SK-N-SH treated with all-trans-retinoic acid at 6 μM for 48 hours (cell line): Measurements from ENCODE around the gene DCLK1.
A peak's percentile ranks its signal among the peaks of the same experiment; 100 is the strongest.

ENCODE experiments used
- ATAC-seq: fragments of 200-7000 bp; cut with Tn5 transposase; 3 replicates; pipeline ENCODE4 v1.9.1; 2020; ENCODE audit warnings: mild to moderate bottlenecking, moderate library complexity
- ARNTL ChIP-seq: fragments of 450-650 bp; formaldehyde crosslinking; IDR thresholded peaks from 2 replicates; pipeline ENCODE4 v1.5.0; 2020; ENCODE audit warnings: low read depth, mild to moderate bottlenecking, moderate library complexity, borderline replicate concordance
- CSDC2 ChIP-seq: fragments of 250-450 bp; sonication (Bioruptor Pico); IDR thresholded peaks from 2 replicates; pipeline ENCODE4 v1.5.0; 2020; ENCODE audit warnings: mild to moderate bottlenecking, moderate library complexity
- ESRRG ChIP-seq: fragments of 250-450 bp; sonication (Bioruptor Pico); IDR thresholded peaks from 2 replicates; pipeline ENCODE4 v1.6.1; 2021; ENCODE audit warnings: mild to moderate bottlenecking
- GLIS3 ChIP-seq: fragments of 250-450 bp; sonication (Bioruptor Pico); IDR thresholded peaks from 2 replicates; pipeline ENCODE4 v1.5.0; 2020; ENCODE audit warnings: mild to moderate bottlenecking, moderate library complexity
- ISL1 ChIP-seq: fragments of 250-450 bp; sonication (Bioruptor Pico); IDR thresholded peaks from 2 replicates; pipeline ENCODE4 v2.1.2; 2022; ENCODE audit warnings: mild to moderate bottlenecking, moderate library complexity
- OSR1 ChIP-seq: fragments of 250-450 bp; sonication (Bioruptor Pico); IDR thresholded peaks from 2 replicates; pipeline ENCODE4 v1.8.0; 2022; ENCODE audit warnings: moderate library complexity, mild to moderate bottlenecking, inconsistent platforms
- PPARA ChIP-seq: fragments of 250-450 bp; sonication (Bioruptor Pico); IDR thresholded peaks from 2 replicates; pipeline ENCODE4 v1.5.0; 2020; ENCODE audit warnings: mild to moderate bottlenecking, borderline replicate concordance
- SNAI2 ChIP-seq: fragments of 250-450 bp; sonication (Bioruptor Pico); IDR thresholded peaks from 2 replicates; pipeline ENCODE4 v1.5.0; 2020; ENCODE audit warnings: mild to moderate bottlenecking, moderate library complexity
- TOX ChIP-seq: fragments of 250-450 bp; sonication (Bioruptor Pico); IDR thresholded peaks from 2 replicates; pipeline ENCODE4 v1.8.0; 2021; ENCODE audit warnings: mild to moderate bottlenecking, moderate library complexity, borderline replicate concordance
- ZC3H10 ChIP-seq: fragments of 250-450 bp; sonication (Bioruptor Pico); IDR thresholded peaks from 2 replicates; pipeline ENCODE4 v1.5.1; 2021; ENCODE audit warnings: mild to moderate bottlenecking, moderate library complexity
- ZNF565 ChIP-seq: fragments of 450-650 bp; formaldehyde crosslinking; conservative IDR thresholded peaks from 2 replicates; pipeline ENCODE4 v1.5.0; 2020; ENCODE audit warnings: low read depth, mild to moderate bottlenecking, moderate library complexity
- ZNF70 ChIP-seq: fragments of 450-650 bp; formaldehyde crosslinking; IDR thresholded peaks from 2 replicates; pipeline ENCODE4 v1.5.0; 2020; ENCODE audit warnings: mild to moderate bottlenecking, moderate library complexity
- TF ChIP-seq, protein P1 (sequence below): fragments of 250-450 bp; sonication (Bioruptor Pico); IDR thresholded peaks from 2 replicates; pipeline ENCODE4 v1.8.0; 2021; ENCODE audit warnings: low read depth, mild to moderate bottlenecking, moderate library complexity, borderline replicate concordance
- TF ChIP-seq, protein P2 (sequence below): fragments of 250-450 bp; sonication (Bioruptor Pico); IDR thresholded peaks from 2 replicates; pipeline ENCODE4 v1.5.1; 2021; ENCODE audit warnings: mild to moderate bottlenecking, moderate library complexity
- TF ChIP-seq, protein P3 (sequence below): fragments of 250-450 bp; sonication (Bioruptor Pico); IDR thresholded peaks from 2 replicates; pipeline ENCODE4 v1.5.0; 2020; ENCODE audit warnings: mild to moderate bottlenecking, moderate library complexity
- TF ChIP-seq, protein P4 (sequence below): fragments of 250-450 bp; sonication (Bioruptor Pico); IDR thresholded peaks from 2 replicates; pipeline ENCODE4 v1.8.0; 2020; ENCODE audit warnings: mild to moderate bottlenecking, moderate library complexity, borderline replicate concordance
- TF ChIP-seq, protein P5 (sequence below): fragments of 250-450 bp; sonication (Bioruptor Pico); IDR thresholded peaks from 2 replicates; pipeline ENCODE4 v1.5.1; 2020; ENCODE audit warnings: low read depth, mild to moderate bottlenecking, moderate library complexity

DCLK1 gene

DNA sequence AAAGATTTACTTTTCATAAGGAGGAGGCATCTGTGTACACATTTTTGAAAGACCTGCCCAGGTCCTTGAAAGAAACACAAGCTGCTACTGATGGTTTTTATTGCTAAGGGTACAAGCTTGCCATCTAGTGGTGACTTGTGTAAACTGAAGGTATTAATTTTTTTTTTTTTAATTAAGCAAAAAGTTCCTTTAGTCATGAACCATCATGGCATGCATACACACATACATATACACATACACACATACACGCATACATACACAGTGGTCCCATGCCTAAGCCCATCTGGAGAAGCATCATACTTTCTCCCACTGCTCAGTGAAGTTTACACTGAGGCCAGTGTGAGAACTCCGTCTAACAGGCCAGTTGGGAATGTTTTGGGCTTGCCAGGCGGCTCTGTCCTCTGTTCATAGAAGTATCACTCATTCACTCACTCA lies 312.5 kb downstream of the DCLK1 start:
- peak; percentile 67 for ATAC-seq
- no peak for TF ChIP-seq CSDC2 (CRISPR knock-in tag)
- no peak for TF ChIP-seq ESRRG (CRISPR knock-in tag)
- no peak for TF ChIP-seq ARNTL (CRISPR knock-in tag)
- TF ChIP-seq ZNF565 (CRISPR knock-in tag) = no peak
- TF ChIP-seq TOX (CRISPR knock-in tag) = no peak
- TF ChIP-seq, protein P1, sequence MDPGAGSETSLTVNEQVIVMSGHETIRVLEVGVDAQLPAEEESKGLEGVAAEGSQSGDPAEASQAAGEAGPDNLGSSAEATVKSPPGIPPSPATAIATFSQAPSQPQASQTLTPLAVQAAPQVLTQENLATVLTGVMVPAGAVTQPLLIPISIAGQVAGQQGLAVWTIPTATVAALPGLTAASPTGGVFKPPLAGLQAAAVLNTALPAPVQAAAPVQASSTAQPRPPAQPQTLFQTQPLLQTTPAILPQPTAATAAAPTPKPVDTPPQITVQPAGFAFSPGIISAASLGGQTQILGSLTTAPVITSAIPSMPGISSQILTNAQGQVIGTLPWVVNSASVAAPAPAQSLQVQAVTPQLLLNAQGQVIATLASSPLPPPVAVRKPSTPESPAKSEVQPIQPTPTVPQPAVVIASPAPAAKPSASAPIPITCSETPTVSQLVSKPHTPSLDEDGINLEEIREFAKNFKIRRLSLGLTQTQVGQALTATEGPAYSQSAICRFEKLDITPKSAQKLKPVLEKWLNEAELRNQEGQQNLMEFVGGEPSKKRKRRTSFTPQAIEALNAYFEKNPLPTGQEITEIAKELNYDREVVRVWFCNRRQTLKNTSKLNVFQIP (CRISPR knock-in tag) = no peak
- no peak for TF ChIP-seq ZC3H10 (CRISPR knock-in tag)
- no peak for TF ChIP-seq PPARA (CRISPR knock-in tag)
- TF ChIP-seq, protein P2, sequence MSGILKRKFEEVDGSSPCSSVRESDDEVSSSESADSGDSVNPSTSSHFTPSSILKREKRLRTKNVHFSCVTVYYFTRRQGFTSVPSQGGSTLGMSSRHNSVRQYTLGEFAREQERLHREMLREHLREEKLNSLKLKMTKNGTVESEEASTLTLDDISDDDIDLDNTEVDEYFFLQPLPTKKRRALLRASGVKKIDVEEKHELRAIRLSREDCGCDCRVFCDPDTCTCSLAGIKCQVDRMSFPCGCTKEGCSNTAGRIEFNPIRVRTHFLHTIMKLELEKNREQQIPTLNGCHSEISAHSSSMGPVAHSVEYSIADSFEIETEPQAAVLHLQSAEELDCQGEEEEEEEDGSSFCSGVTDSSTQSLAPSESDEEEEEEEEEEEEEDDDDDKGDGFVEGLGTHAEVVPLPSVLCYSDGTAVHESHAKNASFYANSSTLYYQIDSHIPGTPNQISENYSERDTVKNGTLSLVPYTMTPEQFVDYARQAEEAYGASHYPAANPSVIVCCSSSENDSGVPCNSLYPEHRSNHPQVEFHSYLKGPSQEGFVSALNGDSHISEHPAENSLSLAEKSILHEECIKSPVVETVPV (CRISPR knock-in tag) = no peak
- TF ChIP-seq ISL1 (CRISPR knock-in tag) = no peak
- TF ChIP-seq, protein P3, sequence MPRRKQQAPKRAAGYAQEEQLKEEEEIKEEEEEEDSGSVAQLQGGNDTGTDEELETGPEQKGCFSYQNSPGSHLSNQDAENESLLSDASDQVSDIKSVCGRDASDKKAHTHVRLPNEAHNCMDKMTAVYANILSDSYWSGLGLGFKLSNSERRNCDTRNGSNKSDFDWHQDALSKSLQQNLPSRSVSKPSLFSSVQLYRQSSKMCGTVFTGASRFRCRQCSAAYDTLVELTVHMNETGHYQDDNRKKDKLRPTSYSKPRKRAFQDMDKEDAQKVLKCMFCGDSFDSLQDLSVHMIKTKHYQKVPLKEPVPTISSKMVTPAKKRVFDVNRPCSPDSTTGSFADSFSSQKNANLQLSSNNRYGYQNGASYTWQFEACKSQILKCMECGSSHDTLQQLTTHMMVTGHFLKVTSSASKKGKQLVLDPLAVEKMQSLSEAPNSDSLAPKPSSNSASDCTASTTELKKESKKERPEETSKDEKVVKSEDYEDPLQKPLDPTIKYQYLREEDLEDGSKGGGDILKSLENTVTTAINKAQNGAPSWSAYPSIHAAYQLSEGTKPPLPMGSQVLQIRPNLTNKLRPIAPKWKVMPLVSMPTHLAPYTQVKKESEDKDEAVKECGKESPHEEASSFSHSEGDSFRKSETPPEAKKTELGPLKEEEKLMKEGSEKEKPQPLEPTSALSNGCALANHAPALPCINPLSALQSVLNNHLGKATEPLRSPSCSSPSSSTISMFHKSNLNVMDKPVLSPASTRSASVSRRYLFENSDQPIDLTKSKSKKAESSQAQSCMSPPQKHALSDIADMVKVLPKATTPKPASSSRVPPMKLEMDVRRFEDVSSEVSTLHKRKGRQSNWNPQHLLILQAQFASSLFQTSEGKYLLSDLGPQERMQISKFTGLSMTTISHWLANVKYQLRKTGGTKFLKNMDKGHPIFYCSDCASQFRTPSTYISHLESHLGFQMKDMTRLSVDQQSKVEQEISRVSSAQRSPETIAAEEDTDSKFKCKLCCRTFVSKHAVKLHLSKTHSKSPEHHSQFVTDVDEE (CRISPR knock-in tag) = no peak
- TF ChIP-seq GLIS3 (CRISPR knock-in tag) = no peak
- TF ChIP-seq SNAI2 = no peak
- no peak for TF ChIP-seq ZNF70 (CRISPR knock-in tag)
- TF ChIP-seq, protein P4, sequence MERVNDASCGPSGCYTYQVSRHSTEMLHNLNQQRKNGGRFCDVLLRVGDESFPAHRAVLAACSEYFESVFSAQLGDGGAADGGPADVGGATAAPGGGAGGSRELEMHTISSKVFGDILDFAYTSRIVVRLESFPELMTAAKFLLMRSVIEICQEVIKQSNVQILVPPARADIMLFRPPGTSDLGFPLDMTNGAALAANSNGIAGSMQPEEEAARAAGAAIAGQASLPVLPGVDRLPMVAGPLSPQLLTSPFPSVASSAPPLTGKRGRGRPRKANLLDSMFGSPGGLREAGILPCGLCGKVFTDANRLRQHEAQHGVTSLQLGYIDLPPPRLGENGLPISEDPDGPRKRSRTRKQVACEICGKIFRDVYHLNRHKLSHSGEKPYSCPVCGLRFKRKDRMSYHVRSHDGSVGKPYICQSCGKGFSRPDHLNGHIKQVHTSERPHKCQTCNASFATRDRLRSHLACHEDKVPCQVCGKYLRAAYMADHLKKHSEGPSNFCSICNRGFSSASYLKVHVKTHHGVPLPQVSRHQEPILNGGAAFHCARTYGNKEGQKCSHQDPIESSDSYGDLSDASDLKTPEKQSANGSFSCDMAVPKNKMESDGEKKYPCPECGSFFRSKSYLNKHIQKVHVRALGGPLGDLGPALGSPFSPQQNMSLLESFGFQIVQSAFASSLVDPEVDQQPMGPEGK = no peak
- no peak for TF ChIP-seq OSR1
- TF ChIP-seq, protein P5, sequence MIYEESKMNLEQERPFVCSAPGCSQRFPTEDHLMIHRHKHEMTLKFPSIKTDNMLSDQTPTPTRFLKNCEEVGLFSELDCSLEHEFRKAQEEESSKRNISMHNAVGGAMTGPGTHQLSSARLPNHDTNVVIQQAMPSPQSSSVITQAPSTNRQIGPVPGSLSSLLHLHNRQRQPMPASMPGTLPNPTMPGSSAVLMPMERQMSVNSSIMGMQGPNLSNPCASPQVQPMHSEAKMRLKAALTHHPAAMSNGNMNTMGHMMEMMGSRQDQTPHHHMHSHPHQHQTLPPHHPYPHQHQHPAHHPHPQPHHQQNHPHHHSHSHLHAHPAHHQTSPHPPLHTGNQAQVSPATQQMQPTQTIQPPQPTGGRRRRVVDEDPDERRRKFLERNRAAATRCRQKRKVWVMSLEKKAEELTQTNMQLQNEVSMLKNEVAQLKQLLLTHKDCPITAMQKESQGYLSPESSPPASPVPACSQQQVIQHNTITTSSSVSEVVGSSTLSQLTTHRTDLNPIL = no peak

DNA sequence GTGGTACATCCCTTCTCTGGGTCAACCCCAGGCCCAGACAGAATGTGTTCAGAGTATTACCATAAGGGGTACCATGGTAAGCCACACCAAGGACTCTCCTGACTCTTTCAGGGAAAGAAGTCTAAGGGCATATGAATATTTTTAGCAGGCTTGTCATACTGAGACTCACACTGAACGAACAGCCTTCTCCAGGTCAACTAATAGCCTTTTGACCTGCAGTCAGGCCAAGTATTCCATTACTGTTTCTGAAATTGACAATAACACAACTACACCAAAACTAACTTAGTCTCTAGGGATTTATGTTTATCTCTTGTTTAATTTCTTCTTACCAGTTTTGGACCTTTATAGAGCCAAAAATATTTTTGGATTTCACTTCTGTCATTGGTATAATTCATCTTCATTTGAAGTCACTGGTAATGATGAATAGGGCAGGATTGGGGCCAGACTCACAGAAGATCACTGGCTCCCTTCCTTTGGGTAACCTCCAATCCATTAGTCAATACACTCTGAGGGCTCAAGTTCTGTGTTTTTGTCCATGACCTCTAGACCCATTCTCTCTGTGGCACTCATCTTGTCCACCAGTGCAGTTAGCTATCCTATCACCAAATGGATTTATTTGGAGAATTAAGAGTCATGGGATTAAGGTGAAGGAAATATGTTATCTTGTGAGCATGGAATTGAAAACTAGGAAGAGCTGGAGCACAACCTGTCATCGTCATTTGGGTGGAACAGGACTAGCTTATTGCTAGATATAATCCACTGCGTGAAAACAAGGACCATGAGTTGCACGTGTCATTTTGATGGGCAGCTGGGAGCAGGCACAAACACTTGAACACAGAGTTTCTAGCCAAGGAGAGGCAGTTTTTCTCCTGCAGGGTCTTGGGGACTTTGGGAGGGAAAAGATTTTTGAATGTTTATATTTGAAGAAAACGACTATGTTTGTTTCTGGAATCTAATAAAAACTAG lies 313.3 kb downstream of the DCLK1 start:
- ATAC-seq = peak; percentile 25; the same call in 1 of the 3 replicates
- TF ChIP-seq ZNF565 (CRISPR knock-in tag) = no peak
- TF ChIP-seq, protein P2 (CRISPR knock-in tag) = no peak
- no peak for TF ChIP-seq ISL1 (CRISPR knock-in tag)
- TF ChIP-seq, protein P4 = no peak
